ENCODE data around the gene ANKIB1. TPM values are rescaled to one million over a fixed set of nuclear protein-coding genes. Genes with fewer than 3 reads are reported as not detected.

ANKIB1 gene
- total RNA-seq, 4 donors from 2014 or later, result 35.0 to 42.0 (median 39.1) TPM

GRCh38 chr7:92332782-92333181 lies 87.0 kb downstream of the ANKIB1 start:
- no peaks in the 10 kb centered on the region for H3K27me3 ChIP-seq
- no peaks in the 10 kb centered on the region for H3K9me3 ChIP-seq
- H3K27ac ChIP-seq, result no peak overlapping the region
- H3K4me3 ChIP-seq, result no peak overlapping the region
- no peaks in the 10 kb centered on the region for H3K4me1 ChIP-seq
- H3K36me3 ChIP-seq, result peaks cover 0 to 43% of the 10 kb centered on the region in 2 donors
- TF ChIP-seq POLR2AphosphoS5 (IDR thresholded peaks at IDR 0.05), result no peak
- TF ChIP-seq EP300 (IDR thresholded peaks at IDR 0.05), result no peak
- TF ChIP-seq CTCF (IDR thresholded peaks at IDR 0.05), result no peak
- TF ChIP-seq POLR2A (IDR thresholded peaks at IDR 0.05), result no peak
- ATAC-seq, result no peak
- WGBS, 2 donors (ENCODE audit: low coverage in 1 of 2), result 86 to 93% methylated on average over 2 to 3 of the region's 3 CpGs

GRCh38 chr7:92333866-92334265 lies 88.1 kb downstream of the ANKIB1 start:
- H3K4me3 ChIP-seq, result no peak overlapping the region
- H3K36me3 ChIP-seq, result peaks cover 0 to 32% of the 10 kb centered on the region in 2 donors
- ATAC-seq, result no peak
- no peak overlapping the region for H3K27ac ChIP-seq
- no peaks in the 10 kb centered on the region for H3K4me1 ChIP-seq
- H3K9me3 ChIP-seq, result no peaks in the 10 kb centered on the region
- H3K27me3 ChIP-seq, result no peaks in the 10 kb centered on the region
- TF ChIP-seq CTCF (IDR thresholded peaks at IDR 0.05) (no peak), POLR2A (IDR thresholded peaks at IDR 0.05) (no peak), POLR2AphosphoS5 (IDR thresholded peaks at IDR 0.05) (no peak), EP300 (IDR thresholded peaks at IDR 0.05) (no peak)

- no peaks in the 10 kb centered on the region for H3K4me1 ChIP-seq
- no peak for ATAC-seq
- H3K27me3 ChIP-seq, result no peaks in the 10 kb centered on the region
- peaks cover 0 to 28% of the 10 kb centered on the region in 2 donors for H3K36me3 ChIP-seq
- H3K27ac ChIP-seq, result no peak overlapping the region
- no peaks in the 10 kb centered on the region for H3K9me3 ChIP-seq
- H3K4me3 ChIP-seq, result no peak overlapping the region
- no peak for TF ChIP-seq POLR2AphosphoS5 (IDR thresholded peaks at IDR 0.05)
- TF ChIP-seq POLR2A (IDR thresholded peaks at IDR 0.05), result no peak
- TF ChIP-seq CTCF (IDR thresholded peaks at IDR 0.05), result no peak
- TF ChIP-seq EP300 (IDR thresholded peaks at IDR 0.05), result no peak
These were observed 89.8 kb downstream of the ANKIB1 start for GRCh38 chr7:92335574-92335973.

- Histone ChIP-seq H3K36me3 (peaks cover 0 to 19% of the 10 kb centered on the region in 2 donors), H3K27me3 (no peaks in the 10 kb centered on the region), H3K4me1 (no peaks in the 10 kb centered on the region), H3K4me3 (no peak overlapping the region), H3K27ac (no peak overlapping the region), H3K9me3 (no peaks in the 10 kb centered on the region)
- WGBS, 2 donors (ENCODE audit: low coverage in 1 of 2), result 57 to 75% methylated on average over 2 of the region's 2 CpGs
- TF ChIP-seq POLR2AphosphoS5 (IDR thresholded peaks at IDR 0.05) (no peak), CTCF (IDR thresholded peaks at IDR 0.05) (no peak), EP300 (IDR thresholded peaks at IDR 0.05) (no peak), POLR2A (IDR thresholded peaks at IDR 0.05) (no peak)
- no peak for ATAC-seq
These were observed 91.0 kb downstream of the ANKIB1 start for GRCh38 chr7:92336662-92337340.

- no peaks in the 10 kb centered on the region for H3K9me3 ChIP-seq
- no peak for ATAC-seq
- 100% methylated on average over 1 of the region's 1 CpG; no CpG with 5 or more reads in 1 of the 2 donors for WGBS, 2 donors (ENCODE audit: low coverage in 1 of 2)
These were observed 94.2 kb downstream of the ANKIB1 start for GRCh38 chr7:92340016-92340415.

More at GRCh38 chr7:92340016-92340415, 94.2 kb downstream of the ANKIB1 start:
- no peak overlapping the region for H3K27ac ChIP-seq
- no peaks in the 10 kb centered on the region for H3K27me3 ChIP-seq
- H3K4me3 ChIP-seq, result no peak overlapping the region
- TF ChIP-seq CTCF (IDR thresholded peaks at IDR 0.05) (no peak), POLR2A (IDR thresholded peaks at IDR 0.05) (no peak), EP300 (IDR thresholded peaks at IDR 0.05) (no peak), POLR2AphosphoS5 (IDR thresholded peaks at IDR 0.05) (no peak)
- H3K36me3 ChIP-seq, result peaks cover 0 to 13% of the 10 kb centered on the region in 2 donors
- H3K4me1 ChIP-seq, result no peaks in the 10 kb centered on the region
